HG02623 (cell line): Measurements from ENCODE around the gene DDR1.
"Not testable (repeated sequence)": the region's sequence is repeated elsewhere in the genome, so short reads cannot be mapped to it uniquely, and the experiment has no call there.

Experiments
- ATAC-seq: cut with Tn5 transposase; IDR thresholded peaks from one replicate; pipeline ENCODE4 v1.9.1; 2021; ENCODE audit warnings: moderate library complexity; ENCODE audit not compliant: unreplicated experiment

The DDR1 gene

DNA sequence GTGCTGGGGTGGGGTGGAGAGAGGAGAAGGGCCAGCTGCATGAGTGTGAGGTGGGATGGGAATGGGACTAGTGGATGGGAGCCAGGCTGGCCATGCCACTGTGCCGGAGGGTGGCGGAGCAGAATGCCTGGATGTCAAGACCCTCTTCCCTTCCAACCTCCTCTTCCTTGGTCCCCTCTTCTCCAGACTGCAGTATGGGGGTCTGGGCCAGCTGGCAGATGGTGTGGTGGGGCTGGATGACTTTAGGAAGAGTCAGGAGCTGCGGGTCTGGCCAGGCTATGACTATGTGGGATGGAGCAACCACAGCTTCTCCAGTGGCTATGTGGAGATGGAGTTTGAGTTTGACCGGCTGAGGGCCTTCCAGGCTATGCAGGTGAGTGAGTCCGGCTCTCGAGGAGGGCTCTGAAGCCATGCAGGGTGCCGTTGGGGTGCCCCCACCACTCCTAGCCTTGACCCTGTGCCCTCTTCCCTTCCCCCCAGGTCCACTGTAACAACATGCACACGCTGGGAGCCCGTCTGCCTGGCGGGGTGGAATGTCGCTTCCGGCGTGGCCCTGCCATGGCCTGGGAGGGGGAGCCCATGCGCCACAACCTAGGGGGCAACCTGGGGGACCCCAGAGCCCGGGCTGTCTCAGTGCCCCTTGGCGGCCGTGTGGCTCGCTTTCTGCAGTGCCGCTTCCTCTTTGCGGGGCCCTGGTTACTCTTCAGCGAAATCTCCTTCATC lies 7.7 kb downstream of the DDR1 start:
- ATAC-seq: no peak

DNA sequence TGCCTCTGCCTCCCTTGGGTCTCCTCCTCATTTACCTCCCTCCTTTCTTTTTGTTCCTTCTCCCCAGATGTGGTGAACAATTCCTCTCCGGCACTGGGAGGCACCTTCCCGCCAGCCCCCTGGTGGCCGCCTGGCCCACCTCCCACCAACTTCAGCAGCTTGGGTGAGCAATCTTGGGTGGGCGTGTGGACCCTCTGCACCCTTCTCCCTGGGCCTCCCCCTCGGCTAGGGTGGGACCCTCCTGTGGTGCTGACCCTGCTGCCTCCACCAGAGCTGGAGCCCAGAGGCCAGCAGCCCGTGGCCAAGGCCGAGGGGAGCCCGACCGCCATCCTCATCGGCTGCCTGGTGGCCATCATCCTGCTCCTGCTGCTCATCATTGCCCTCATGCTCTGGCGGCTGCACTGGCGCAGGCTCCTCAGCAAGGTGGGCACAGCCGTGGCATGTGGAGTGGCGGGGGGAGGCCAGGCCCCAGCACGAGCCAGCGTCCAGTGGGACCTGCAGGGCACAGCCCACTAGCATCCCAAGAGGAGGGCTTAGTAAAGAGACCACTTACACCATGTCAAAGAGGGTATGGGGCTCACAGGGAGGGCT lies 8.8 kb downstream of the DDR1 start:
- ATAC-seq: no peak

DNA sequence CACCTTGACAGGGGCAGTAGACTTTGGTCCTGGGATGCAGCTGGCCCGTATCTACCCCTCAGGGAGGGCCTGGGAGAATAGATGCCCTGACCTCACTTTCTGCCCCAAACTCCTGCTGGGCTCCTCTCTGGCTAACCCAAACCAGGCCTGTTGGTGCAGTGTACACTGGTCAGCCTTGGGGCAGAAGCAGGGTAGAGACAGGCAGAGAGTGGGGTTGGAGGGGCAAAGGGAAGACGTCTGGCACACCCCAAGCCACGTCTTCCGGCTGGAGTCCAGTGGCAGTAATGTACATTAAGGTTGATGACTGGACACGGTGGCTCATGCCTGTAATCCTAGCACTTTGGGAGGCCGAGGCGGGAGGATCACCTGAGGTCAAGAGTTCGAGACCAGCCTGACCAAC lies 9.3 kb downstream of the DDR1 start:
- ATAC-seq: no peak

DNA sequence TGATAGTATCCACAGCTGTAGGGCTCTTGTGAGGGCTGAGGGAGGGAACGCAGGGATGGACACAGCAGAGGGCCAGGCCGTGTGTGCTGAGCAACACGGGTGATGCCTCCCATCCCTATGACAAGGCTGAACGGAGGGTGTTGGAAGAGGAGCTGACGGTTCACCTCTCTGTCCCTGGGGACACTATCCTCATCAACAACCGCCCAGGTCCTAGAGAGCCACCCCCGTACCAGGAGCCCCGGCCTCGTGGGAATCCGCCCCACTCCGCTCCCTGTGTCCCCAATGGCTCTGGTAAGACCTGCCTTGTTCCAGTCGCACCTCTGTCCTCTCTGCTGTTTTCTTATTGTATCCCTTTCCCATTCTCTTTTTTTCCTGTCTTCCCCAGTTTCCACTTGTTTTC lies 10.1 kb downstream of the DDR1 start:
- no peak for ATAC-seq

DNA sequence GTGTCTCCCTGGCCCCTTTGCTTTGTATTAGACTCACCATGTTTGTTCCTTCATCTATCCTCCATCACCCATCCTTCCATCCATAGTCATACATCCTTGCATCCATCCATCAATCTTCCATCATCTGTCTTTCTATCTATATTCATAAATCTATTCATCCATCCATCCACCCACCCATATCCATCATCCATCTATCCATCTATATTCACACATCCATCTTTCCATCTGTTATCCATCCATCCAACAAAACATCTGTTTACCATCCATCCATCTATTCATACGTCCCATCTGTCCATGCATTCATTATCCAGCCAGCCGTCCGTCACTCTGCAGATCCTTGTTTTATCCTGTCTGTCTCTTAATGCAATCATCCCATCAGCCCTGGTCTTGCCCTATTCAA lies 10.6 kb downstream of the DDR1 start:
- ATAC-seq: no peak

DNA sequence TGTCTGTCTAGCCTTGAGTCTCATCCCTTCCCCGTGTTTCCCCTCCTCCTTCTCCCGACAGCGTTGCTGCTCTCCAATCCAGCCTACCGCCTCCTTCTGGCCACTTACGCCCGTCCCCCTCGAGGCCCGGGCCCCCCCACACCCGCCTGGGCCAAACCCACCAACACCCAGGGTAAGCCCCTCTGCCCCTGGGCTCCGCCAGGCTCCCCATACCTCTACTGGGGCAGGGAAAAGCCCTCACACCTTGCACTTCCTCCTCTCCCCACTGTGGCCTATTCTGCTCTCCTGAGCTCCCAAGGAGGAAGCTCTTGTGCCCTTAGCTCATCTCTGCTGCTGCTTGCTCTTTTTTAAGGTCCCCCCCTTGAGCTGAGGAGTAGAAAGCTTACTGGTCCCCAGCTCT lies 11.0 kb downstream of the DDR1 start:
- ATAC-seq: no peak

DNA sequence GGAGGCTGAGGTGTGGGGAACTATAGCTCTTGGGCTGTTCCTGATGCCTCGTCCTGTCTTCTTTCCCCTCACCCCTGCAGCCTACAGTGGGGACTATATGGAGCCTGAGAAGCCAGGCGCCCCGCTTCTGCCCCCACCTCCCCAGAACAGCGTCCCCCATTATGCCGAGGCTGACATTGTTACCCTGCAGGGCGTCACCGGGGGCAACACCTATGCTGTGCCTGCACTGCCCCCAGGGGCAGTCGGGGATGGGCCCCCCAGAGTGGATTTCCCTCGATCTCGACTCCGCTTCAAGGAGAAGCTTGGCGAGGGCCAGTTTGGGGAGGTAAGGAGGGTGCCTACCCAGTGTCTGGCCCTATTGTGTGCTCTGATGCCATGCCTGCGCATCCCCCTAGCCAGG lies 12.2 kb downstream of the DDR1 start:
- no peak for ATAC-seq

DNA sequence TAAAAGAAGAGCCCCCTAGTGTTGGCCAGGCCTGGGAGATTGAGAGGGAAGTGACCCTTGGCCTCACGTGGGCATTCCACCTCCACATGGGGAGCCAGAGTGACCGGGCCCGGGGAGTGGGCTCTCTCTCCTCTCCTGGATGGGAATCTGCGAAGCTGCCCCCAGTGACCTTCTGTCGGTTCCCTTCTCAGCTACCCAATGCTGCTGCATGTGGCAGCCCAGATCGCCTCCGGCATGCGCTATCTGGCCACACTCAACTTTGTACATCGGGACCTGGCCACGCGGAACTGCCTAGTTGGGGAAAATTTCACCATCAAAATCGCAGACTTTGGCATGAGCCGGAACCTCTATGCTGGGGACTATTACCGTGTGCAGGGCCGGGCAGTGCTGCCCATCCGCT lies 13.6 kb downstream of the DDR1 start:
- ATAC-seq: no peak

DNA sequence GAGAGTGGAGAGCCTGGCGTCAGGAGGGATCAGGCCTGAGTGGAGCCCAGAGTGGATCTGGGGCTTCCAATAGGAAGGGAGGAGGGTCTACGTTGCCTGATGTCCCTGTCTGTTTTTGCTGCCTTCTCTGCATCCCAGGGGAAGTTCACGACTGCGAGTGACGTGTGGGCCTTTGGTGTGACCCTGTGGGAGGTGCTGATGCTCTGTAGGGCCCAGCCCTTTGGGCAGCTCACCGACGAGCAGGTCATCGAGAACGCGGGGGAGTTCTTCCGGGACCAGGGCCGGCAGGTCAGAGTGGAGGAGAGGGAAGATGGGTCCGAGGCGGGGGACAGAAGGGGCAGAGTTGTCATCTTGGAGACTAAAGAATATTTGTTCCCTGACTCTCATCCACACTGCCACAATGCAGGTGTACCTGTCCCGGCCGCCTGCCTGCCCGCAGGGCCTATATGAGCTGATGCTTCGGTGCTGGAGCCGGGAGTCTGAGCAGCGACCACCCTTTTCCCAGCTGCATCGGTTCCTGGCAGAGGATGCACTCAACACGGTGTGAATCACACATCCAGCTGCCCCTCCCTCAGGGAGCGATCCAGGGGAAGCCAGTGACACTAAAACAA lies 14.5 kb downstream of the DDR1 start:
- no peak for ATAC-seq

DNA sequence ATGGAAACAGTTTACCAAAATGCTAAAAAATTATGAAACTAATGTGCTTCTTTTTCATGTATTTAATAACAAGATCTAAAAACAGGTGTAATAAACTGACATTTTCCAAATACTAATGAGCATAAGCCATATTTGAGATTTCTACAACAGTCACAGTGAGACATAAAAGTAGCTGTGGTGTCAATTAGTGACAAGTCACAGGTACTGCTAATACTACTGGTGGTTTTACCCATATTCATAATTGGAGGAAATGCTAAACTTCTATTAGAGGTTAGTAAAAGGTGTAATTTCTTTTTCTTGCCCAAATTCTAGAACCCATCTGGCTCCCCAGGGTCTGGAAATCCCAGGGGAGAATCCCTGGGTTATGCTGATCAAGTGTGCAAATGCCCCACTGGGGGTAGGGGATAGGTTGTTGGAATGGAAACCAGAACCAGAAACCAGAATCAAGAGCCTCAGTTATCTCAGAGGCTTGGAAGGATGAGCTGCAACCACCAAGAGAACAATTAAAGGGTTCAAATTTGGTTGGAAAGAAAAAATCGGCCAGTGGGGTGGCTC lies 16.6 kb downstream of the DDR1 start:
- ATAC-seq: no peak

DNA sequence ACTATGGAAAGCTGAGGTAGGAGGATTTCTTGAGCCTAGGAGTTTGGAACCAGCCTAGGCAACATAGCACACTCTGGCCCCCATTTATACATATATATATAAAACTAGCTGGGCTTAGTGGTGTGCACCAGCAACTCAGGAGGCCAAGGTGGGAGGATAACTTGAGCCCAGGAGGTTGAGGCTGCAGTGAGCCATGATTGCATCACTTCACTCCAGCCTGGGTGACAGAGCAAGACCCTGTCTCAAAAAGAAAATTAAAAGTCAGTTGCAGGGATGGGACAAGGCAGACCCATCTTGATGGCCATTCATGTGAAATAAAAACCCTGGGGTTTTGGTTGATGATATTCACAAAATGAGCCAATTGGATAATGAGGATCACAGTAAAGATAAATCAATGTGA lies 17.1 kb downstream of the DDR1 start:
- ATAC-seq: no peak

DNA sequence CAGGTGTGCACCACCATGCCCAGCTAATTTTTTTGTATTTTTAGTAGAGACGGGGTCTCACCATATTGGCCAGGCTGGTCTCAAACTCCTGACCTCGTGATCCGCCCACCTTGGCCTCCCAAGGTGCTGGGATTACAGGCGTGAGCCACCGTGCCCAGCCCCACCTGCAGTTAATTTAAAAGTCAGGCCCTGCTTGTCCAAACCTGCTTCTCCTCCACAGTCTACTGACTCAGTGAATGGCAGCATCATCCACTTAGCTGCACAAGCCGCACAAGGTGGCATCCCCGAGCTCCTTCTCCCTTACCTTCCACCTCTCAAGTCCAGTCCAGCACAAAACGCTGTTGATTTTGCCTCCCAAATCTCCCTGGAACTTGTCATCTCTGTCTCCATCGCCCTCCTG lies 17.9 kb downstream of the DDR1 start:
- not testable (repeated sequence) for ATAC-seq

DNA sequence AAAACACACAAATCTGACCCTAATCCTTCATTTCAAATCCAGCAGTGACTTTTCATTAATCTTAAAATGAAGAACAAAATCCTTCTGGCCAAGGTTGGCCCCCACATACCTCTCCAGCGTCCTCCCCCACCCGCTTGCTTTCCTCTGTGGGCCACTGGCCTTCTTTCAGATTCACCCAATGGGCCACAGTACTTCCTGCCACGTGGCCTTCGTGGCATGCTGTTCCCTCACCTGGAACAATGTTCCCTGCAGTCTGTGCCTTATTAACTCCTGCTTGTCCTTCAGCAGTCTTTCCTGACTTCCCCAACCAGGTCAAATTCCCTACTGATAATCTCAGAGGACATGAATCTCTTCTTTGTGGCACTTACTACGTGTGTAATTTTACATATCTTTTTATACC lies 18.4 kb downstream of the DDR1 start:
- no peak for ATAC-seq

DNA sequence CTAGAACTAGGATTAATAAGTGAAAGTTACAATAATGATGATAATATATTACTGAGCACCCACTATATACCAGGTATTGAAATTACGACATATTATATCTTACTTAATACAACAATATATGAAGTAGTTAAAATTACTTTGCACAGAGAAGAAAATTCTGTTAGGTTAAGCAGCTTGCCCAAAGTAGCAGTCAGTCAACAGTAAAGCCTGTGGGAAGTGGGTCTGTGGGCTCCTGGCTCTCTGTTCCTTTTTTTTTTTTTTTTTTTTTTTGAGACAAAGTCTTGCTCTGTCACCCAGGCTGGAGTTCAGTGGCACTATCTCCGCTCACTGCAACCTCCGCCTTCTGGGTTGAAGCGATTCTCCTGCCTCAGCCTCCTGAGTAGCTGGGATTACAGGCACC lies 18.9 kb downstream of the DDR1 start:
- no peak for ATAC-seq

DNA sequence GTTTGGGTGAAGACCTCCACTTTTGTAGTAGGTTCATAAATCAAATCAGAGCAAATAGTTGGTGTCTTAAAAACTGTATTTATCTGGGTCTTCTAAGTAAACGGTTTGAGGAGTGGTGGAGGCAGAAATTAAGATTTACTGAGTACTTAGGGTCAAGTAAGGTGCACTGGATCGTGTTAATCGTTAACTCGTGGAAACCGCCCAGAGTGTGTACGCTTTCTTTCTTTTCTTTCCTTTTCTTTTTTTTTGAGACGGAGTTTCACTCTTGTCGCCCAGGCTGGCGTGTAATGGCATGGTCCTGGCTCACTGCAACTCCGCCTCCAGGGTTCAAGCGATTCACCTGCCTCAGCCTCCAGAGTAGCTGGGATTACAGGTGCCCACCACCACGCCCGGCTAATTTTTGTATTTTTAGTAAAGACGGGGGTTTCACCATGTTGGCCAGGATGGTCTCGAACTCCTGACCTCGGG lies 23.0 kb downstream of the DDR1 start:
- not testable (repeated sequence) for ATAC-seq

DNA sequence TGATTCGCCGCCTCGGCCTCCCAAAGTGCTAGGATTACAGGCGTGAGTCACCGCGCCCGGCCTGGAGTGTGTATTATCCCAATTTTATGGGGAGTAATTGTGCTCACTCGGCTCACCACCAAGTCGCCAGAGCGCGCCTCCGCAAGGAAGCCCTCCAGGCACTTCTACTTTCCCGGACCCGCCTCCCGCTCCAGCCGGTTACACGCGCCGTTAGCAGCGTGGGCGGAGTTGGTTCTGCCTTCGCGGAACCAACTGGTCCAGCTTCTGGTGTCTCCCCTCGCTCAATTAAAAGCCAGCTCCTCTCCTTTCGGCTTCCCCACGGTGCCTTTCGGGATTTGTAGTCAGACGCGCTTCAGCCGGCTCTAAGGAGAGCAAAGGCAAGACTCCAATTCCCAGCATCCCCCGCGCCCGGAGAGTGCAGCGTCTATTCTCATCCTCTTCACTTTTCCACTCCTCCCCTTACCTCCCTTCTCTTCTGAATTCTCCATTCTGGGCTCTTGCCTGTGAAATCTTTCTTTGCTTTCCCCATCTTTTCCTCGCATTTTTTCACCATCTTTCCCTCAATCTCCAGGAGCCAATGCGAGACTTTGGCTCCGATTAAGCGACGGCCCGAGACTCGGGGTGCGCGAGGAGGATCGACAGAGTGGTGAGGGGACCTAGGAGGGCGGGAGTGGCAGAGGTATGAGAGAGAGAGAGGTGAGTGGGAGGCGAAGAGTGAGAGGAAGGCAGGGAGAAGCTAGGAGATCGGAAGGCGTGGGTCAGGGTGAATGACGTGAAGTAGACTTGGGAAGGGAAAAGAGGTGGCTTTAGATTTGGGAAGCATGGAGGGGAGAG lies 23.7 kb downstream of the DDR1 start, which contains the start of gene GTF2H4:
Gene GTF2H4 (plus strand): TSS at position 450 of the 834 bp plus-strand sequence.
- ATAC-seq: peak; percentile 91

DNA sequence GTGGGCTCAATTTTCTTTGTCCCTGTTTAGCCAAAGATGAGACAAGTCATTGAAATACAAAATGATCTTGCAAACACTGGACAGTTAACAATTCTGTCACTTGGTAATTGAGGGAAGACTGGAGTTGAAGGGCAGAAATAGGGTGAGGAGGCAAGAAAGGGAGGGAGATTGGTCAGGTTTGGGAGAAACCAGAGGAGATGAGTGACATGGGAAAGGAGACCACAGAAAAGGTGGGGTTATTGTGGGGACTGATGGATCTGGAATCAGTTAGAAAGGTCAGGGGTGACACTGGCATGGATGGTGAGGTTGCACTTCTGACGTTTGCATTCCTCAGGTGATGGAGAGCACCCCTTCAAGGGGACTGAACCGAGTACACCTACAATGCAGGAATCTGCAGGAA lies 24.4 kb downstream of the DDR1 start:
- ATAC-seq: no peak

DNA sequence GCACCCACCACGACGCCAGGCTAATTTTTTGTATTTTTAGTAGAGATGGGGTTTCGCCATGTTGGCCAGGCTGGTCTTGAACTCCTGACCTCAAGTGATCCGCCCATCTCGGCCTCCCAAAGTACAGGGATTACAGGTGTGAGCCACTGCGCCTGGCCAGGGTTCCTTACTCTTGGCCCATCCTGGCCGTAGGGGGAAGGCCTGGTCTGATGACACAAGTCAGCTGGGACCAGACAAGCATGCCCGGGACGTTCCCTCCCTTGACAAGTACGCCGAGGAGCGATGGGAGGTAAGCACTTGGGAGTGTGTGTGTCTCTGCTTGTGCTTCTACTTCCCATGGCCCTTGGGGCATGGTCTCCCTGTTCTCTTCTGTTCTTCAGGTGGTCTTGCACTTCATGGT lies 26.2 kb downstream of the DDR1 start:
- ATAC-seq: not testable (repeated sequence)

DNA sequence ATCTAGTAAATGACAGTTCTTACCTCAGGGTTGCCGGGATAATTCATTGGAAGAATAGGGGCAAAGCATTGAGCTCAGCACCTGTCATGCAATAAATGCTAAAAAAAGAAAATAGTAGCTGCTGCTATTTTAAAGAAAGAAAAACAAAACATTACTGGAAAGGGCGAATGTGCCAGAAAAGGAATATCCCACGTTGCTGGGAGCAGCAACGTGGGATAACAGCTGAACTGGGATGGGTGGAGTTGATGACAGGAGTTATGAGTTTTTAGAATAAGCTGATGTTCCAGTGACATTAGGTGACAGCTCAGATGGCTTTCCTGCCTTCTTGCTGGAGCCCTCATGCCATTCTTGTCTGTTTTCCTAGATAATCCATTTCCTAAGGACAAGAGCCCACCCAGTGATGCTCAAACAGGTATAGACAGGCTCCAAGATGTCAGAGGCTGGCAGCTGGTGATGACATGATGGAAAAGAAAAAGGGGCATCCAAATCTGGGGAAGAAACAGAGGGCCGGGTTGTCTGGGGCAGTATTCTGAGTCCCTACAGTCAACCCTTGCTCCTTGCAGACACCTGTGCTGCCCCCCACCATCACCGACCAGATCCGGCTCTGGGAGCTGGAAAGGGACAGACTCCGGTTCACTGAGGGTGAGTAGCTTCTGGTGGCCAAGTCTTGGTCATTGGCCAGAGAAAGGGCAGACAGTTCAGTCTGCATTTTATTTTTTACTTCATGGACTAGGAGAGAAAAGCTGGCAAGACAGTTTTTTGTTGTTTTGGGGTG lies 28.6 kb downstream of the DDR1 start:
- ATAC-seq: no peak

DNA sequence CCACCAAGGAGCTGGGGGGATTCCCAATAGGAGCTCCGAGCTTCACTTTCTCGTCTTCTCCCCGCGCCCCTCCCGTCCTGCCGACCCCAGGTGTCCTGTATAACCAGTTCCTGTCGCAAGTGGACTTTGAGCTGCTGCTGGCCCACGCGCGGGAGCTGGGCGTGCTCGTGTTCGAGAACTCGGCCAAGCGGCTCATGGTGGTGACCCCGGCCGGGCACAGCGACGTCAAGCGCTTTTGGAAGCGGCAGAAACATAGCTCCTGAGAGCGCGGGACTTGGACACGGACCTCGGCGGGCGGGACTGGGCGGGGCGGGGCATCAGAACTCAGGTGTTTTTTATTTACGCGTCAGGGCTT lies 29.4 kb downstream of the DDR1 start:
- ATAC-seq: no peak
